Vagina (tissue), 2 donors: ENCODE results near the gene HMCN1.

Source experiments
- CTCF ChIP-seq, 3 experiments: fragments of 450-650 bp in 2 of 3; fragments of 200-600 bp in 1 of 3; sonication (generic) in 1 of 3; IDR thresholded peaks; one replicate each; pipeline ENCODE4 v1.5.1; 2017 to 2019; ENCODE audit warnings: antibody characterized with exemption in 3 of 3, mild to moderate bottlenecking in 2 of 3, moderate library complexity in 2 of 3
- POLR2A ChIP-seq, 2 donors: fragments of 450-650 bp; IDR thresholded peaks; one replicate each; pipeline ENCODE4 v1.6.1; 2017; ENCODE audit warnings: antibody characterized with exemption in 2 of 2, mild to moderate bottlenecking in 2 of 2, moderate library complexity in 2 of 2

GRCh38 chr1:185931438-185931837, 197.2 kb downstream of the HMCN1 start:
- TF ChIP-seq CTCF (IDR thresholded peaks at IDR 0.05) (no peak), POLR2A (IDR thresholded peaks at IDR 0.05) (no peak)
